Panc1 (cell line): Measurements from ENCODE around the gene RETSAT. TPM values are rescaled to one million over a fixed set of nuclear protein-coding genes. Genes with fewer than 3 reads are reported as not detected.
A peak's percentile ranks its signal among the peaks of the same experiment; 100 is the strongest.
"Not testable (repeated sequence)": the region's sequence is repeated elsewhere in the genome, so short reads cannot be mapped to it uniquely, and the experiment has no call there.

Source experiments
- ATAC-seq: fragments of 200-7000 bp; cut with Tn5 transposase; 2 replicates; pipeline ENCODE4 v1.9.1; 2020; ENCODE audit warnings: mild to moderate bottlenecking, moderate library complexity
- BruUV-seq: library from RNA; stranded (reverse); fragments of 400-500 nt; replicated peaks from 2 replicates; lab custom pipeline; 2021; lab: Mats Ljungman, UMichigan
- CTCF ChIA-PET: fragments of 300-600 bp; sonication (Branson Sonifier 250); formaldehyde crosslinking; loops from one replicate; lab custom pipeline; 2022; ENCODE audit warnings: antibody characterized with exemption; lab: Charles Lee
- POLR2A ChIA-PET: fragments of 300-600 bp; sonication (Branson Sonifier 250); formaldehyde crosslinking; loops from one replicate; lab custom pipeline; 2022; ENCODE audit warnings: antibody characterized with exemption; lab: Charles Lee
- DNase-seq: peaks from one replicate; pipeline ENCODE4 v3.0.0-alpha.2; 2010; ENCODE audit warnings: low read depth, low spot score
- H3K27ac ChIP-seq: 2 replicates; pipeline ENCODE4 v1.5.1; 2011; ENCODE audit warnings: mild to moderate bottlenecking, low read length, inconsistent platforms
- H3K27me3 ChIP-seq: fragments of 200-500 bp; sonication (Bioruptor generic); 2 replicates; pipeline ENCODE4 v1.6.0; 2014; ENCODE audit warnings: low read length, inconsistent platforms; ENCODE audit not compliant: control insufficient read depth, insufficient read depth
- H3K36me3 ChIP-seq: fragments of 200-500 bp; sonication (Bioruptor generic); 2 replicates; pipeline ENCODE4 v1.5.1; 2014; ENCODE audit warnings: inconsistent platforms, mild to moderate bottlenecking, low read length, moderate library complexity; ENCODE audit not compliant: control insufficient read depth, insufficient read depth
- H3K4me1 ChIP-seq: 2 replicates; pipeline ENCODE4 v1.5.1; 2011; ENCODE audit warnings: inconsistent platforms, mild to moderate bottlenecking, low read length, moderate library complexity; ENCODE audit not compliant: control insufficient read depth, insufficient read depth
- H3K4me3 ChIP-seq, 2 experiments: 2 replicates each; pipeline ENCODE4 v1.5.1; 2011 to 2012; ENCODE audit warnings: low read depth in 2 of 2, low read length in 2 of 2, mild to moderate bottlenecking in 2 of 2, inconsistent platforms in 1 of 2, moderate library complexity in 1 of 2
- H3K9me3 ChIP-seq: fragments of 200-500 bp; sonication (Bioruptor generic); 2 replicates; pipeline ENCODE4 v1.5.1; 2014; ENCODE audit warnings: low read depth, mild to moderate bottlenecking, inconsistent platforms, low read length, moderate library complexity; ENCODE audit not compliant: control insufficient read depth, insufficient read depth
- CTCF ChIP-seq: fragments of 450-650 bp; IDR thresholded peaks from 2 replicates; pipeline ENCODE4 v1.5.1; 2017; ENCODE audit warnings: mild to moderate bottlenecking
- POLR2AphosphoS5 ChIP-seq: IDR thresholded peaks from 2 replicates; pipeline ENCODE4 v1.6.1; 2012; ENCODE audit warnings: mild to moderate bottlenecking, low read depth, low read length, moderate library complexity
- REST ChIP-seq, 2 experiments: IDR thresholded peaks; 2 replicates each; pipeline ENCODE4 v1.6.1; 2011 to 2012; ENCODE audit warnings: low read depth in 2 of 2, control low read depth in 1 of 2, low read length in 1 of 2, mild to moderate bottlenecking in 1 of 2, moderate library complexity in 1 of 2; ENCODE audit not compliant: insufficient read depth in 1 of 2
- SIN3A ChIP-seq: IDR thresholded peaks from 2 replicates; pipeline ENCODE4 v1.6.1; 2012; ENCODE audit warnings: low read depth, mild to moderate bottlenecking, low read length, moderate library complexity, borderline replicate concordance; ENCODE audit not compliant: insufficient read depth
- TCF7L2 ChIP-seq: IDR thresholded peaks from 2 replicates; pipeline ENCODE4 v1.6.1; 2011; ENCODE audit warnings: mild to moderate bottlenecking, low read depth, low read length, inconsistent platforms
- in situ Hi-C: cut with HindIII; loops from 2 replicates; pipeline ENCODE4 v1.10.0; 2016; ENCODE audit warnings: low sequenced_read_pairs, low pct_unique_long_range_greater_than_20kb
- intact Hi-C: fragments of 100-400 bp; cut with micrococcal nuclease; formaldehyde crosslinking; loops from one replicate; pipeline ENCODE4 v1.10.0; 2022; ENCODE audit not compliant: unreplicated experiment
- total RNA-seq: library from RNA; stranded (reverse); gene quantifications from one replicate; pipeline ENCODE4 v1.2.1, GENCODE V29; 2021; ENCODE audit not compliant: unreplicated experiment

RETSAT gene
- total RNA-seq, 1 experiment from 2014 or later, result 50.9 TPM

GRCh38 chr2:85329701-85330100 is 24.6 kb downstream of the RETSAT start:
- H3K4me1 ChIP-seq, result peaks cover 11% of the 10 kb centered on the region
- H3K27ac ChIP-seq, H3K9me3 ChIP-seq, ATAC-seq, H3K4me3 ChIP-seq, intact Hi-C loops, H3K36me3 ChIP-seq, DNase-seq, in situ Hi-C loops, BruUV-seq, H3K27me3 ChIP-seq, CTCF ChIA-PET, POLR2A ChIA-PET: not testable (repeated sequence)

- in situ Hi-C loops, result no loop called here
- Histone ChIP-seq H3K27ac (no peak overlapping the region), H3K27me3 (no peaks in the 10 kb centered on the region), H3K4me1 (peaks cover 12% of the 10 kb centered on the region), H3K4me3 (no peak overlapping the region), H3K9me3 (no peaks in the 10 kb centered on the region), H3K36me3 (peaks cover 5% of the 10 kb centered on the region)
- no peak for TF ChIP-seq SIN3A
- no peak for TF ChIP-seq TCF7L2
- no peak for TF ChIP-seq CTCF
- TF ChIP-seq REST (IDR thresholded peaks at IDR 0.05; ENCODE audit: insufficient read depth in 1 of 2, low read depth in 2 of 2, low read length in 1 of 2), result no peak
- DNase-seq (no peak), ATAC-seq (no peak)
- BruUV-seq, result no TSS peak
- ChIA-PET POLR2A (no interaction called here), CTCF (no interaction called here)
- intact Hi-C loops, result no loop called here
Measured at GRCh38 chr2:85329181-85329651, 25.1 kb downstream of the RETSAT start.

DNA sequence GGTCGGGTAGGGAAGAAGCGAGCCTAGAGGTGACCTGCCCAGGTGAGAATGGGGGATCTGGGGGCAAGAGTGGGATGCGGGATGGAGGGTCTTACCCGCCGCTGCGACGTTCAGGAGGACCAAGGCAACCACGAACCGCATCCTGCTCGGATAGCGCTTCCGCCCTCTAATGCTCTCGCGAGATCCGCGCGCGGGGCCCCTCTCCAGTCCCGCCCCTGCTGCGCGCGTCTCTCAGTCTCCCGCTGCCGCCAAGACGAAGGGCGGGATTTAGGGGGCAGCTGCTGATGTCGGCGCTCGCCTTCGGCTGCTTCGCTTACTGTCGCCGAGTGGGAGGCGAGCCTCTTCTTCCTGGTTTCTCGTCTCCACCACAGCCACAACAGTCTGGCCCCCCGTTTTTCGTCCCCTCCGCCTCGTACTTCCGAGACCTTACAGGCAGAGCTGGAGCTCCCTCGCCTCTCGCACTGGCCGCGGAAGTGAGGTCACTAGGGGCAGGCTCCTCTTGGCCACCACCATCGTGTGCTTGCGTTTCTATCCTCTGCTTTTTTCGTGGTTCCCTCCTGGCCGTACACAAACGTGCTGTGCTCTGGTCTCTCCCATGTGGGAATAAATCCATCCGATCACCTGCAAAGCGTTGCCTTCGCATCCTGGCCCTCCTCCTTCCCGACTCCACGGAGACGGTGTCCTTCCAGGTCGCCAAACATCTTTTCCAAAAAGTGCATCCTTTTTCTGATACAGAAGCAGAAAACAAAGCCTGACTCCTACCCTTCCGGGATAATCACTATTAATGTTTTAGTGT is 26.3 kb downstream of the RETSAT start, which contains the start of gene TGOLN2:
Gene TGOLN2 (minus strand): TSS at position 168 of the 796 bp plus-strand sequence. CDS start 27 bp downstream, at position 141.
- peak within 1 kb of the TSS; percentile 93 for H3K27ac ChIP-seq
- ChIA-PET POLR2A (interaction anchor here (0.6 kb wide), 2 partner anchors 62 to 278 kb away, joined by 4 to 10 read pairs; no protein-coding TSS in a partner anchor), CTCF (interaction anchor here (0.6 kb wide), 1 partner anchor 375 kb away, joined by 3 read pairs; no protein-coding TSS in a partner anchor)
- in situ Hi-C loops, result no loop called here
- peaks cover 12% of the 10 kb centered on the region for H3K4me1 ChIP-seq
- no peak for TF ChIP-seq REST (IDR thresholded peaks at IDR 0.05; ENCODE audit: insufficient read depth in 1 of 2, low read depth in 2 of 2, low read length in 1 of 2)
- TF ChIP-seq POLR2AphosphoS5, result peak; percentile 100
- TF ChIP-seq SIN3A, result peak; percentile 97; the same call in 1 of the 2 replicates
- peak; percentile 99 for ATAC-seq
- peak; percentile 79 for DNase-seq
- no peaks in the 10 kb centered on the region for H3K9me3 ChIP-seq
- peak within 1 kb of the TSS; percentile 83 to 88 for H3K4me3 ChIP-seq
- peaks cover 8% of the 10 kb centered on the region for H3K36me3 ChIP-seq
- no peaks in the 10 kb centered on the region for H3K27me3 ChIP-seq
- BruUV-seq, result TSS peak; percentile 97
- intact Hi-C loops, result no loop called here
